ENCODE results near the gene HOXC9.

HOXC9 gene

GRCh38 chr12:54002278-54002914 lies 2.4 kb downstream of the HOXC9 start:
- no peak for DNase-seq (ENCODE audit: low spot score)

- no peak for DNase-seq (ENCODE audit: low spot score)
Observed at GRCh38 chr12:54002915-54003389, 3.0 kb downstream of the HOXC9 start.

GRCh38 chr12:54003625-54004024 lies 3.7 kb downstream of the HOXC9 start:
- DNase-seq (ENCODE audit: low spot score) = no peak

- no peak for DNase-seq (ENCODE audit: low spot score)
Observed at GRCh38 chr12:54004063-54004840, 4.3 kb downstream of the HOXC9 start.

DNA sequence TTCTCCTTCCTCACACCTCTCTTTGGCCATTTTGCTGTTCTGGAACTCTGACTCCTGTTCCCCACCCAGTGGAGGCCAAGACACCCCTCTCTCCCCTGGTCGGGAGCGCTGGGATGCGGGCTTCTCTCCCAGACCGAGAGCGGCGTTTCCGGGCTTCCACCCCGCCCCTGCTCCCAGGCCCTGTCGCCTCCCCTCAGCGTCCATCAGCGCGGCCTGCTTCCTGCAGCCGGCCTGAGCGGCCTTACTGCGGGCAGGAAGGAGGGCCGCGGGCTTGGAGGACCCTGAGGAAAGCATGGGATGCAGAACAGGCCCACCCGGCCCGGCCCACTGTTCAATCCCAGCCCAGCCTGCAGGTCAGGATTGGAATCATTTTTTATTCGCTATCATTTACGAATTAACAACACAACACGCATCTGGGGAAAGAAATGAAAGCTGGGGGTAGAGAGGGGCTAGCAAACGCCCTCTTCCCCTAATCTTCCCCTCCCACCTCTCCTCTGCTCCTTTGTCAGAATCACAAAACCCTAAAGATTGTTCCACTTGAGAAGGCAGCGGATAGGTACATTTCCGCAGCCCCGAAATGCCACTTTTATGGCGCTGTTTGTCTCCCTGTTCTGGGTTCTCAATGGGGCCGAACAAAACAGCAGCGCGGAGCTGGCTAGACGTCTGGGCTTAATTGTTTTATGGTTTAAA lies 5.0 kb downstream of the HOXC9 start:
- DNase-seq (ENCODE audit: low spot score) = no peak

GRCh38 chr12:54005531-54005852 lies 5.5 kb downstream of the HOXC9 start:
- no peak for DNase-seq (ENCODE audit: low spot score)

GRCh38 chr12:54005853-54006558 lies 6.0 kb downstream of the HOXC9 start:
- DNase-seq (ENCODE audit: low spot score) = peak; percentile 87

GRCh38 chr12:54006559-54007220 lies 6.7 kb downstream of the HOXC9 start:
- no peak for DNase-seq (ENCODE audit: low spot score)

DNA sequence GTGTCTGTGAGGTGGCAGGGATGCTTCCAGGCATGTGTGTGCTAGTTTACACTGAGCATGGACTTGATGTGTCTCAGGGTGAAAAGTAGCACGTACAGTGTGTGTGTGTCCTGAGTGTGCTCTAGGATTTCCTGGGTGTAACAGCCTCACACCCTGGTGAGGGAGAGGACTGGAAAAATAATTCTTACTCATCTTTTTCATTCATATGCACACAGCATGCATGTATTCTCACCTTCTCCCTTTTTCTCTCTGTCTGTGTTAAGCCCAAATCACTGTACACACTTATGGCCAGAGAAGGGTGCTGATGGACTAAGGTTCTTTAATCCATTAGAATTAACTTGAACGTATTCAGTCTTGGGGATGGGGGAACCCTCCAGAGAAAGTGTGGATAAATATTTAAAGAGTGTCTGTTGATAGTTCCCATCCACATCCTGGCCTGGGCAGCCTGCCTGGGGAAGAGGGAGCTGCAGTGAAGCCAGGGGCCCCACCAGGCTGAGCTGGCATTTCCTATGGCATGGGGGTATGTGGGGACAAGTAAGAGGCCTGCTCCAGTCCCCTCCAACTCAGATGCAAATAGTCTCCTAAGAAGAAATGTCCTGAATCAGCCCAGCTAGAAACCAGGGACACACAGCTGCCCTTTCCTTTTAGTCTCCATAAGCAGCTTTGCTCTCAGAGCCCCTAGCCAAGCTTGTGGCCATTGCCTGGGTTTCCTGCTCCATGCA lies 7.7 kb downstream of the HOXC9 start:
- DNase-seq (ENCODE audit: low spot score) = no peak

- no peak for DNase-seq (ENCODE audit: low spot score)
Observed at GRCh38 chr12:54008260-54008552, 8.2 kb downstream of the HOXC9 start.

- DNase-seq (ENCODE audit: low spot score) = no peak
Observed at GRCh38 chr12:54009171-54010052, 9.5 kb downstream of the HOXC9 start.

GRCh38 chr12:54010053-54010971 lies 10.4 kb downstream of the HOXC9 start:
- DNase-seq (ENCODE audit: low spot score) = no peak

- peak; percentile 12 for DNase-seq (ENCODE audit: low spot score)
Observed at GRCh38 chr12:54010972-54011664, 11.2 kb downstream of the HOXC9 start.

- DNase-seq (ENCODE audit: low spot score) = no peak
Observed at GRCh38 chr12:54011665-54012532, 11.9 kb downstream of the HOXC9 start.

- DNase-seq (ENCODE audit: low spot score) = no peak
Observed at GRCh38 chr12:54012631-54013409, 12.9 kb downstream of the HOXC9 start.

DNA sequence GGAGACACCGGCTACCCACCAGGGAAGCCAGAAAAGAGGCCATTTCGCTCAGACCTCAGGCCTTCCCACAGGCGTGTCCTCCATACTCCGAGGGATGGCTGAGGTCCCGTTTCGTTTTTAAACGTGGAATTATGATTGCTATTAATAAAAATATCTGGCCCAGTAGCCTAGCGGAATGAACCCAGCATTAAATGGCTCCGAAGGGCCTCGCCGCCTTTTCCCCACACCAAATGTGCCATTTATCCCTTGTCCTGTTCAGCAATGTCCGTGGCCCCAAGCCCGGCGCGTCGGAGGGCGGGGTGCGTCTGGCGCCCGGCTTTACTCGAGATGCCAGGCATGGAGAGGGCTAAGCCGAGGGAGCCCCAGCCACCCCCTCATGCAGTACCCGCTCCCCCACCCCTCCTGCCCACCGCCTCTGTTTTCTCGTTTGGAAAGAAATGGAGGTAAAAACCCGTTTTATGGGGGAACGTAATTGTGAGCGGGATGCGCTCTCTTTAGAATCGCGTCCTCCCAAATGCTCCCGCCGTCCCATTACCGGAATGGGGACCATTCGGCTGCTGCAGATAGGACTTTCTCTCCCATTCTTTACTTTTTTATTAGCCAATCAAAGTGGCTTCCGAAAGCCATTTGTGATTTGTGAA lies 14.5 kb downstream of the HOXC9 start:
- no peak for DNase-seq (ENCODE audit: low spot score)

All from LoVo (cell line).